ENCODE data around the gene TTBK1.

Gene TTBK1

GRCh38 chr6:43226192-43226851 is 17.0 kb upstream of the TTBK1 start:
- DNase-seq: no peak

- DNase-seq: peak; percentile 59
These were observed 14.1 kb upstream of the TTBK1 start, which contains the start of gene DNPH1 for GRCh38 chr6:43228951-43229802. Gene DNPH1, minus strand, starts transcription at chr6:43229481. Its CDS starts 25 bp downstream, at chr6:43229456.

- no peak for DNase-seq
These were observed 13.3 kb upstream of the TTBK1 start for GRCh38 chr6:43229803-43230620.

GRCh38 chr6:43231053-43231452 is 12.2 kb upstream of the TTBK1 start:
- DNase-seq: no peak

- DNase-seq: no peak
These were observed 11.4 kb upstream of the TTBK1 start for GRCh38 chr6:43231735-43232450.

- no peak for DNase-seq
These were observed 7.4 kb upstream of the TTBK1 start for GRCh38 chr6:43235841-43236240.

GRCh38 chr6:43239054-43239453 is 4.2 kb upstream of the TTBK1 start:
- DNase-seq: no peak

- DNase-seq: no peak
These were observed 2.3 kb upstream of the TTBK1 start for GRCh38 chr6:43240950-43241349.

GRCh38 chr6:43241446-43241845 is 1.8 kb upstream of the TTBK1 start:
- DNase-seq: no peak

GRCh38 chr6:43243664-43244321 is 512 bp downstream of the TTBK1 start:
- DNase-seq: no peak

- no peak for DNase-seq
These were observed 3.2 kb downstream of the TTBK1 start for GRCh38 chr6:43246301-43247113.

GRCh38 chr6:43247114-43247999 is 4.1 kb downstream of the TTBK1 start:
- DNase-seq: no peak

- DNase-seq: no peak
These were observed 4.8 kb downstream of the TTBK1 start for GRCh38 chr6:43248101-43248500.

GRCh38 chr6:43248791-43249190 is 5.5 kb downstream of the TTBK1 start:
- no peak for DNase-seq

GRCh38 chr6:43250992-43251373 is 7.7 kb downstream of the TTBK1 start:
- DNase-seq: no peak

GRCh38 chr6:43253401-43253800 is 10.1 kb downstream of the TTBK1 start:
- no peak for DNase-seq

GRCh38 chr6:43254138-43254817 is 11.0 kb downstream of the TTBK1 start:
- no peak for DNase-seq

GRCh38 chr6:43254846-43255245 is 11.6 kb downstream of the TTBK1 start:
- no peak for DNase-seq

- DNase-seq: no peak
These were observed 12.2 kb downstream of the TTBK1 start for GRCh38 chr6:43255408-43256054.

Data from fibroblast of upper back skin (primary cell).